AG04450 (cell line): ENCODE results near the gene FAM210A. TPM values are rescaled to one million over a fixed set of nuclear protein-coding genes. Genes with fewer than 3 reads are reported as not detected.
"Not testable (repeated sequence)": the region's sequence is repeated elsewhere in the genome, so short reads cannot be mapped to it uniquely, and the experiment has no call there.

Experiments used
- CTCF ChIA-PET: fragments of 300-600, 350-600 bp; formaldehyde crosslinking; extraction: SDS; loops from one replicate; lab custom pipeline; 2022; ENCODE audit warnings: antibody characterized with exemption, inconsistent platforms; lab: Charles Lee
- POLR2A ChIA-PET: fragments of 350-600 bp; formaldehyde crosslinking; extraction: SDS; loops from one replicate; lab custom pipeline; 2021; ENCODE audit warnings: antibody characterized with exemption, inconsistent platforms; lab: Yijun Ruan, JAX
- DNase-seq: peaks from one replicate; pipeline ENCODE4 v3.0.0-alpha.2; 2011; ENCODE audit warnings: low read depth, low spot score
- H3K27ac ChIP-seq: one replicate; pipeline ENCODE4 v1.5.1; 2012; ENCODE audit warnings: low read depth, low read length, control low read depth
- H3K27me3 ChIP-seq: one replicate; pipeline ENCODE4 v1.6.0; 2012; ENCODE audit warnings: low read length; ENCODE audit not compliant: control insufficient read depth, insufficient read depth
- H3K4me3 ChIP-seq: 2 replicates; pipeline ENCODE4 v1.5.1; 2011; ENCODE audit warnings: mild to moderate bottlenecking, low read depth, low read length, control low read depth
- H3K9me3 ChIP-seq: 2 replicates; pipeline ENCODE4 v1.5.1; 2012; ENCODE audit warnings: low read length; ENCODE audit not compliant: control insufficient read depth, insufficient read depth
- polyA plus RNA-seq: library from polyadenylated mRNA; depleted of rRNA; stranded (reverse); fragments of >200 nt; gene quantifications from 2 replicates; pipeline ENCODE4 v1.2.3, GENCODE V29; 2011
- TF ChIP-seq, protein P1 (sequence below): IDR thresholded peaks from 2 replicates; pipeline ENCODE4 v1.5.1; 2011; ENCODE audit warnings: low read depth, low read length, control low read depth, inconsistent platforms

FAM210A gene
- polyA plus RNA-seq, 1 experiment: 12.9 TPM

DNA sequence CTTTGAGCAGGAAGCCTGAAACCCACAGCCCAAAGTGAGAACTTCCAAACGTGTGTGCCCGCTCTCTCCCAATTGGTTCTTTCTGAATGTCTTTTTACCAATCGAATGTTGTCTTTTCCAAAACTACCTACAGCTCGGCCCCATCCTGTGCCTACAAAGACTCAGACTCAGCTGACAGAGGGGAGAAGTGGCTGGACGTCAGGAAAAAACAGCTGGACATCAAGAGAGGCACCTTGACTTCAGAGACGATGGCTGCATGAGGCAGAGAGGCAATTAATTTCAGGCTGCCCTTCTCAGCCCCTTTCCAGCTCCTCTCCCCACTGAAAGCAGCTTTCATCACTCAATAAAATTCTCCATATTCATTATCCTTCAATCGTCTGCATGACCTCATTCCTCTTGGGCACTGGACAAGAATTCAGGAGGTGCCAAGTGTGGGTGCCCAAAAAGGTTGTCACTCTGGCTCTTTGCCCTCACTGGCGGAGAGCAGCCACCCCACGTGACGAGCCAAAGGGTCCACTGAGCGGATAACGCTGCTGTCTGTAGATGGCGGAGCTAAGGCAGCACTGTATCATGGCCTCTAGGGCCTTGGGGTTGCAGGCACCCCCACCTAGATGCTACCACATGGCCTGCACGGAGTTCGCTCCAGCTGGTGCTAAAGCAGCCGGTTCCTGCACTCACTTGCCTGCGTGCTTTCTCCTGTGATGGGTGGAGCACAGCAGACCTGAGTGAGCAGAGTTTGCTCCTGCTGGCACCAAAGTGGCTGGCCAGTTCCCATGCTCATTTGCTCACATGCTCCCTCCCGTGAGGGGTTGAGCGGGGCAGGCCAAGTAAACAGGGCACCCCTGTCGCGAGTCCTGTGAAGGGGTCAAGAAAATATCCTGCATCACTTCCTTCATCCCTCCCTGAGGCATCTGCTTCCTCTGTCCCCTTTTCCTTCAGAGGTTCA lies 37.9 kb downstream of the FAM210A start:
- DNase-seq: no peak
- ChIA-PET CTCF (no interaction called here), POLR2A (no interaction called here)
- Histone ChIP-seq H3K4me3 (no peak overlapping the region), H3K27me3 (no peaks in the 10 kb centered on the region), H3K27ac (no peak overlapping the region), H3K9me3 (peaks cover 5% of the 10 kb centered on the region; the same call in 1 of the 2 replicates)
- TF ChIP-seq, protein P1, sequence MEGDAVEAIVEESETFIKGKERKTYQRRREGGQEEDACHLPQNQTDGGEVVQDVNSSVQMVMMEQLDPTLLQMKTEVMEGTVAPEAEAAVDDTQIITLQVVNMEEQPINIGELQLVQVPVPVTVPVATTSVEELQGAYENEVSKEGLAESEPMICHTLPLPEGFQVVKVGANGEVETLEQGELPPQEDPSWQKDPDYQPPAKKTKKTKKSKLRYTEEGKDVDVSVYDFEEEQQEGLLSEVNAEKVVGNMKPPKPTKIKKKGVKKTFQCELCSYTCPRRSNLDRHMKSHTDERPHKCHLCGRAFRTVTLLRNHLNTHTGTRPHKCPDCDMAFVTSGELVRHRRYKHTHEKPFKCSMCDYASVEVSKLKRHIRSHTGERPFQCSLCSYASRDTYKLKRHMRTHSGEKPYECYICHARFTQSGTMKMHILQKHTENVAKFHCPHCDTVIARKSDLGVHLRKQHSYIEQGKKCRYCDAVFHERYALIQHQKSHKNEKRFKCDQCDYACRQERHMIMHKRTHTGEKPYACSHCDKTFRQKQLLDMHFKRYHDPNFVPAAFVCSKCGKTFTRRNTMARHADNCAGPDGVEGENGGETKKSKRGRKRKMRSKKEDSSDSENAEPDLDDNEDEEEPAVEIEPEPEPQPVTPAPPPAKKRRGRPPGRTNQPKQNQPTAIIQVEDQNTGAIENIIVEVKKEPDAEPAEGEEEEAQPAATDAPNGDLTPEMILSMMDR: no peak

DNA sequence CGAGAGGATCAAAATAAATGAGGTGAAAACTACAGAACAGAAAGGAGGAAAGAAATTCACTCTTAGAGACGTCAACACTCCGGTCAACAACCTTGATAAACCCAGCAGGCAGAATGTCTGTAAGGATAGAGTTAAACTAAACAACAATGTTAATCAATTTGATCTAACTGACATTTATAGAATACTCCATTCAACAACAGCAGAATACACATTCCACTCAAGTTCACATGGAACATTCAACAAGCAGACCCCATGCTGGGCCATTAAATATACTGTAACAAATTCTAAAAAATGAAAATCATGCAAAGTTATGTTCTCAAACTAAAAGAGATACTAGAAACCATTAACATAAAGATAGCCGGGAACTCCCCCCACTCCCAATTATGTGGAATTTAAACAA lies 41.8 kb downstream of the FAM210A start:
- H3K27ac ChIP-seq: no peak overlapping the region

GRCh38 chr18:13681701-13682100 lies 44.7 kb downstream of the FAM210A start:
- Histone ChIP-seq H3K27ac (no peak overlapping the region), H3K27me3 (no peaks in the 10 kb centered on the region), H3K9me3 (peaks cover 6% of the 10 kb centered on the region), H3K4me3 (no peak overlapping the region)
- ChIA-PET CTCF (no interaction called here), POLR2A (no interaction called here)
- DNase-seq: no peak
- TF ChIP-seq, protein P1: no peak

More for the DNA sequence above, 41.8 kb downstream of the FAM210A start:
- no peaks in the 10 kb centered on the region for H3K27me3 ChIP-seq
- H3K4me3 ChIP-seq: no peak overlapping the region
- ChIA-PET POLR2A (no interaction called here), CTCF (no interaction called here)
- no peak for DNase-seq
- TF ChIP-seq, protein P1: no peak
- H3K9me3 ChIP-seq: peaks cover 5% of the 10 kb centered on the region; the same call in 1 of the 2 replicates

GRCh38 chr18:13680612-13681011 lies 45.7 kb downstream of the FAM210A start:
- no peak for DNase-seq
- CTCF ChIA-PET: interaction anchor here (1.1 kb wide), 1 partner anchor 10 kb away, joined by 3 read pairs; no protein-coding TSS in a partner anchor
- Histone ChIP-seq H3K27me3 (no peaks in the 10 kb centered on the region), H3K9me3 (peaks cover 7% of the 10 kb centered on the region), H3K4me3 (no peak overlapping the region), H3K27ac (no peak overlapping the region)
- POLR2A ChIA-PET: no interaction called here
- TF ChIP-seq, protein P1: peak; percentile 39

DNA sequence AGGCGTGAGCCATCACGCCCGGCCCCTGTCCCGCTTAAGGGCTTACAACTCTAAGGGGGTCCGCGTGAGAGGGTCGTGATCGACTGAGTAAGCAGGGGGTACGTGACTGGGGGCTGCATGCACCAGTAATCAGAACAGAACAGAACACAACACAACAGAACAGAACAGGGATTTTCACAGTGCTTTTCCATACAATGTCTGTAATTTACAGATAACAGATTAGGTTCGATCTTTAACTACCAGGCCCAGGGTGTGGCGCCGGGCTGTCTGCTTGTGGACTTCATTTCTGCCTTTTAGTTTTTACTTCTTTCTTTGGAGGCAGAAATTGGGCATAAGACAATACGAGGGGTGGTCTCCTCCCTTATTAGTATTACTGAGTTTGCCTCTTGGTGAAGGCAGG lies 49.0 kb downstream of the FAM210A start:
- H3K9me3 ChIP-seq, H3K27ac ChIP-seq, CTCF ChIA-PET, DNase-seq, H3K4me3 ChIP-seq, H3K27me3 ChIP-seq, POLR2A ChIA-PET: not testable (repeated sequence)
